Activated CD8-positive, alpha-beta T cell treated with anti-CD3 and anti-CD28 coated beads, Interleukin-2, amount 10 ng/mL, durations not matched to agents 7 days and 5 days (primary cell): ENCODE results near the gene QRICH1. TPM values are rescaled to one million over a fixed set of nuclear protein-coding genes. Genes with fewer than 3 reads are reported as not detected.
A peak's percentile ranks its signal among the peaks of the same experiment; 100 is the strongest.

Experiments
- ATAC-seq: fragments of 150-1000 bp; cut with Tn5 transposase; one replicate; pipeline ENCODE4 v1.10.0; 2021; ENCODE audit warnings: moderate library complexity
- CTCF ChIA-PET: fragments of 350-600 bp; sonication (Branson Sonifier 250); formaldehyde crosslinking; loops from one replicate; lab custom pipeline; 2021; ENCODE audit warnings: antibody characterized with exemption; lab: Charles Lee
- POLR2A ChIA-PET: fragments of 350-600 bp; sonication (Branson Sonifier 250); formaldehyde crosslinking; loops from one replicate; lab custom pipeline; 2021; ENCODE audit warnings: antibody characterized with exemption; lab: Charles Lee
- DNase-seq: peaks from one replicate; pipeline ENCODE4 v3.0.0-alpha.2; 2020
- H3K27ac Mint-ChIP-seq: one replicate; pipeline ENCODE4 v1.8.0; 2021; ENCODE audit warnings: mild to moderate bottlenecking, mixed read lengths
- H3K27me3 Mint-ChIP-seq: one replicate; pipeline ENCODE4 v1.8.0; 2021; ENCODE audit warnings: low read depth, mixed read lengths
- H3K36me3 Mint-ChIP-seq: one replicate; pipeline ENCODE4 v1.8.0; 2021; ENCODE audit warnings: low read depth, mixed read lengths
- H3K4me1 Mint-ChIP-seq: one replicate; pipeline ENCODE4 v1.8.0; 2021; ENCODE audit warnings: low read depth, mixed read lengths
- H3K4me3 Mint-ChIP-seq: one replicate; pipeline ENCODE4 v1.8.0; 2021; ENCODE audit warnings: mild to moderate bottlenecking, mixed read lengths
- H3K9me3 Mint-ChIP-seq: one replicate; pipeline ENCODE4 v1.8.0; 2022; ENCODE audit warnings: mixed read lengths; ENCODE audit not compliant: insufficient read depth
- microRNA-seq: library from miRNA; unstranded; fragments of <30 nt; microRNA quantifications from one replicate; pipeline ENCODE4 v1.2.0, GENCODE V29; 2022
- total RNA-seq, 2 experiments: library from RNA; stranded (reverse); gene quantifications; one replicate each; pipeline ENCODE4 v1.2.3, GENCODE V29; 2021

The QRICH1 gene
- total RNA-seq, 2 experiments from 2014 or later: 130 to 131 TPM

GRCh38 chr3:48982686-48983085 is 111.2 kb downstream of the QRICH1 start:
- H3K27me3 Mint-ChIP-seq: no peaks in the 10 kb centered on the region
- no peak overlapping the region for H3K4me3 Mint-ChIP-seq
- DNase-seq: no peak
- ChIA-PET CTCF (no interaction called here), POLR2A (no interaction called here)
- H3K9me3 Mint-ChIP-seq: no peaks in the 10 kb centered on the region
- H3K27ac Mint-ChIP-seq: no peak overlapping the region
- ATAC-seq: no peak
- peaks cover 53% of the 10 kb centered on the region for H3K36me3 Mint-ChIP-seq
- H3K4me1 Mint-ChIP-seq: peaks cover 8% of the 10 kb centered on the region

GRCh38 chr3:48982016-48982415 is 111.9 kb downstream of the QRICH1 start:
- H3K36me3 Mint-ChIP-seq: peaks cover 54% of the 10 kb centered on the region
- peaks cover 6% of the 10 kb centered on the region for H3K4me1 Mint-ChIP-seq
- H3K4me3 Mint-ChIP-seq: no peak overlapping the region
- DNase-seq: no peak
- H3K27me3 Mint-ChIP-seq: no peaks in the 10 kb centered on the region
- ATAC-seq: no peak
- H3K27ac Mint-ChIP-seq: no peak overlapping the region
- ChIA-PET POLR2A (interaction anchor here (1.0 kb wide), 1 partner anchor 64 kb away, joined by 3 read pairs; the partner anchor contains the start of gene ARIH2), CTCF (no interaction called here)
- H3K9me3 Mint-ChIP-seq: no peaks in the 10 kb centered on the region

- no peaks in the 10 kb centered on the region for H3K4me1 Mint-ChIP-seq
- DNase-seq (no peak), ATAC-seq (no peak)
- no peak overlapping the region for H3K4me3 Mint-ChIP-seq
- no peaks in the 10 kb centered on the region for H3K9me3 Mint-ChIP-seq
- no peaks in the 10 kb centered on the region for H3K27me3 Mint-ChIP-seq
- ChIA-PET POLR2A (interaction anchor here (1.3 kb wide), 1 partner anchor 27 kb away, joined by 4 read pairs; the partner anchor contains the start of gene WDR6), CTCF (no interaction called here)
- peaks cover 52% of the 10 kb centered on the region for H3K36me3 Mint-ChIP-seq
- no peak overlapping the region for H3K27ac Mint-ChIP-seq
These were observed 113.6 kb downstream of the QRICH1 start for GRCh38 chr3:48980295-48980694.

Small RNA genes within 50 kb of the gene (microRNA-seq; reads per million reads assigned to microRNA genes)
- gene MIR191 (21,496 reads per million, percentile 96 among the genes with 10 or more reads in this experiment), gene MIR425 (5,980 reads per million, percentile 93 among the genes with 10 or more reads in this experiment), gene MIR6890 (not detected)

Other genes with a start within 250 kb of the QRICH1 start
- gene PRKAR2A, start 246.2 kb downstream of the QRICH1 start, total RNA-seq: 10 to 100 TPM; 35.9 to 40.2 TPM
- gene SLC25A20, start 195.2 kb downstream of the QRICH1 start, total RNA-seq: 10 to 100 TPM; 29.9 to 33.1 TPM
- gene ARIH2, start 175.2 kb downstream of the QRICH1 start, total RNA-seq: 100 to 1,000 TPM; 102 to 112 TPM
- gene P4HTM, start 103.8 kb downstream of the QRICH1 start, total RNA-seq: 10 to 100 TPM; 35.2 to 39.6 TPM
- gene WDR6, start 86.7 kb downstream of the QRICH1 start, total RNA-seq: 100 to 1,000 TPM; 134 to 140 TPM
- 10 to 100 TPM; 24.7 to 25.4 TPM for gene DALRD3, start 75.5 kb downstream of the QRICH1 start, total RNA-seq
- 10 to 100 TPM; 92.1 to 93.7 TPM for gene NDUFAF3, start 72.0 kb downstream of the QRICH1 start, total RNA-seq
- 100 to 1,000 TPM; 227 to 229 TPM for gene IMPDH2, start 64.7 kb downstream of the QRICH1 start, total RNA-seq
- 100 to 1,000 TPM; 250 to 294 TPM for gene QARS1, start 10.7 kb upstream of the QRICH1 start, total RNA-seq
- gene USP19, start 26.8 kb upstream of the QRICH1 start, total RNA-seq: 10 to 100 TPM; 58.0 to 60.4 TPM
- gene LAMB2, start 39.0 kb upstream of the QRICH1 start, total RNA-seq: under 1 TPM in 1 of 2 experiments, not detected in 1; 0.29 TPM
- 10 to 100 TPM; 21.8 to 22.7 TPM for gene CCDC71, start 72.3 kb upstream of the QRICH1 start, total RNA-seq
- 1 to 10 TPM in 1 of 2 experiments, under 1 TPM in 1; 0.81 to 1.2 TPM for gene KLHDC8B, start 77.5 kb upstream of the QRICH1 start, total RNA-seq
- gene C3orf62, start 183.2 kb upstream of the QRICH1 start, total RNA-seq: 10 to 100 TPM; 10.4 to 11.1 TPM
- gene USP4, start 246.0 kb upstream of the QRICH1 start, total RNA-seq: 10 to 100 TPM; 72.1 to 74.0 TPM